Neural progenitor cell (in vitro differentiated cells): ENCODE measurements around the gene ABCC1. TPM values are rescaled to one million over a fixed set of nuclear protein-coding genes. Genes with fewer than 3 reads are reported as not detected.

Experiments used
- DNase-seq: peaks from one replicate; pipeline ENCODE4 v3.0.0-alpha.2; 2016; ENCODE audit warnings: low spot score
- H2AFZ ChIP-seq: fragments of 200-600 bp; sonication (generic); replicated peaks from 2 replicates; pipeline ENCODE4 v1.6.1; 2016; ENCODE audit warnings: antibody characterized with exemption
- H3F3A ChIP-seq: fragments of 200-600 bp; sonication (generic); 2 replicates; pipeline ENCODE4 v1.6.1; 2016; ENCODE audit warnings: antibody characterized with exemption, low read depth
- H3K27ac ChIP-seq: fragments of 200-600 bp; sonication (generic); 2 replicates; pipeline ENCODE4 v1.5.1; 2016; ENCODE audit warnings: mild to moderate bottlenecking
- H3K27me3 ChIP-seq: fragments of 200-600 bp; sonication (generic); 2 replicates; pipeline ENCODE4 v1.6.1; 2016; ENCODE audit warnings: mild to moderate bottlenecking, moderate library complexity
- H3K36me3 ChIP-seq: fragments of 200-600 bp; sonication (generic); 2 replicates; pipeline ENCODE4 v1.5.1; 2016
- H3K4me1 ChIP-seq: fragments of 200-600 bp; sonication (generic); 2 replicates; pipeline ENCODE4 v1.6.1; 2016; ENCODE audit warnings: mixed run types
- H3K4me2 ChIP-seq: fragments of 200-600 bp; sonication (generic); 2 replicates; pipeline ENCODE4 v1.6.1; 2016
- H3K4me3 ChIP-seq: fragments of 200-600 bp; sonication (generic); 2 replicates; pipeline ENCODE4 v1.5.1; 2016
- H3K79me2 ChIP-seq: fragments of 200-600 bp; sonication (generic); 2 replicates; pipeline ENCODE4 v1.6.1; 2016; ENCODE audit warnings: low read depth
- H3K9ac ChIP-seq: fragments of 200-600 bp; sonication (generic); 2 replicates; pipeline ENCODE4 v1.6.1; 2016
- H3K9me3 ChIP-seq: fragments of 200-600 bp; sonication (generic); 2 replicates; pipeline ENCODE4 v1.5.1; 2016; ENCODE audit warnings: low read depth
- H4K20me1 ChIP-seq: fragments of 200-600 bp; sonication (generic); 2 replicates; pipeline ENCODE4 v1.6.1; 2016; ENCODE audit warnings: low read depth
- H3K27ac Mint-ChIP-seq: 3 replicates; pipeline ENCODE4 v1.8.0; 2021; ENCODE audit warnings: mixed read lengths
- H3K27me3 Mint-ChIP-seq: 2 replicates; pipeline ENCODE4 v1.8.0; 2022; ENCODE audit warnings: low read depth, mild to moderate bottlenecking, inconsistent platforms, moderate library complexity, mixed read lengths; ENCODE audit not compliant: insufficient read depth
- H3K36me3 Mint-ChIP-seq: 3 replicates; pipeline ENCODE4 v1.8.0; 2021; ENCODE audit warnings: mixed read lengths
- H3K4me1 Mint-ChIP-seq: 3 replicates; pipeline ENCODE4 v1.8.0; 2021; ENCODE audit warnings: mixed read lengths
- H3K4me3 Mint-ChIP-seq: 3 replicates; pipeline ENCODE4 v1.8.0; 2021; ENCODE audit warnings: mild to moderate bottlenecking, moderate library complexity, mixed read lengths
- H3K9me3 Mint-ChIP-seq: 3 replicates; pipeline ENCODE4 v1.8.0; 2020; ENCODE audit warnings: mixed read lengths
- CTCF ChIP-seq: fragments of 200-600 bp; sonication (generic); IDR thresholded peaks from 2 replicates; pipeline ENCODE4 v1.5.1; 2017; ENCODE audit warnings: antibody characterized with exemption, mild to moderate bottlenecking
- EZH2 ChIP-seq: fragments of 200-600 bp; sonication (generic); IDR thresholded peaks from 2 replicates; pipeline ENCODE4 v1.6.1; 2017; ENCODE audit warnings: antibody characterized with exemption, mild to moderate bottlenecking, moderate library complexity
- EZH2phosphoT487 ChIP-seq: fragments of 200-600 bp; sonication (generic); IDR thresholded peaks from 2 replicates; pipeline ENCODE4 v1.6.1; 2017; ENCODE audit warnings: antibody characterized with exemption
- total RNA-seq: library from RNA; depleted of rRNA; stranded (reverse); fragments of >200 nt; gene quantifications from 2 replicates; pipeline ENCODE4 v1.2.3, GENCODE V29; 2015; ENCODE audit warnings: low replicate concordance

ABCC1 gene
- total RNA-seq, 1 donor from 2014 or later, result 17.5 TPM

DNA sequence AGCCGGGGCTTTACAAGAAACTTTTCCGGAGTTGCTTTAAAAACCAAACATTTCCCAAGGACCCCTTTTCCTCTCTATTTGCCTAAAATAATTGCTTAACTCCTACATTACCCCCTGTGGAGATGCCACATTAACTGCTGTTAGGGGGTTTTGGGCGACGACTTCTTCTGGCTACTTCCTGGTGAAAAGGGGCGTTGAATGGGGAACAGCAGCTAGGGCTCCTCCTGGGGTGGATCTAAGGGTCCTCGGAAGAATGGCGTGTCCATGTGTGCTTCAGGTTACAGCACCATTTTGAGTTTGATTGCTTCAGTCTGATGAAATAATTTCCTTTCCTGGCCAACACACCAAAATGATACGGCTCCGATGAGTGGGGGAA lies 22.0 kb downstream of the ABCC1 start:
- Histone ChIP-seq H3K4me3 (no peak overlapping the region), H3K9ac (no peak overlapping the region), H4K20me1 (peaks cover 33% of the 10 kb centered on the region)

GRCh38 chr16:15972046-15972868 lies 22.8 kb downstream of the ABCC1 start:
- H3K9ac ChIP-seq, result no peak overlapping the region
- Mint-ChIP-seq H3K4me1 (no peaks in the 10 kb centered on the region), H3K4me3 (no peak overlapping the region), H3K9me3 (peaks cover 20% of the 10 kb centered on the region), H3K27me3 (no peaks in the 10 kb centered on the region), H3K27ac (no peak overlapping the region), H3K36me3 (peaks cover 13% of the 10 kb centered on the region)
- H3K27ac ChIP-seq, result no peak overlapping the region
- peaks cover 7% of the 10 kb centered on the region for H3F3A ChIP-seq
- peaks cover 7% of the 10 kb centered on the region for H3K4me1 ChIP-seq
- H3K9me3 ChIP-seq, result no peaks in the 10 kb centered on the region
- no peaks in the 10 kb centered on the region for H3K36me3 ChIP-seq
- no peak overlapping the region for H3K4me3 ChIP-seq
- H2AFZ ChIP-seq, result no peak overlapping the region
- H3K79me2 ChIP-seq, result peaks cover 69% of the 10 kb centered on the region
- H4K20me1 ChIP-seq, result peaks cover 25% of the 10 kb centered on the region
- no peaks in the 10 kb centered on the region for H3K27me3 ChIP-seq
- H3K4me2 ChIP-seq, result no peak overlapping the region
- no peak for DNase-seq
- TF ChIP-seq CTCF, result no peak
- TF ChIP-seq EZH2, result no peak
- TF ChIP-seq EZH2phosphoT487, result no peak

More for the DNA sequence above, 22.0 kb downstream of the ABCC1 start:
- H3K27me3 Mint-ChIP-seq, result no peaks in the 10 kb centered on the region
- no peak for DNase-seq
- no peaks in the 10 kb centered on the region for H3K27me3 ChIP-seq
- no peak overlapping the region for H3K4me2 ChIP-seq
- no peaks in the 10 kb centered on the region for H3K36me3 ChIP-seq
- peaks cover 20% of the 10 kb centered on the region for H3K9me3 Mint-ChIP-seq
- no peak overlapping the region for H3K4me3 Mint-ChIP-seq
- TF ChIP-seq CTCF, result no peak
- no peak for TF ChIP-seq EZH2phosphoT487
- no peak for TF ChIP-seq EZH2
- peaks cover 6% of the 10 kb centered on the region for H3K4me1 ChIP-seq
- no peak overlapping the region for H3K27ac ChIP-seq
- peaks cover 7% of the 10 kb centered on the region for H3F3A ChIP-seq
- H3K4me1 Mint-ChIP-seq, result no peaks in the 10 kb centered on the region
- peaks cover 13% of the 10 kb centered on the region for H3K36me3 Mint-ChIP-seq
- no peak overlapping the region for H2AFZ ChIP-seq
- H3K27ac Mint-ChIP-seq, result no peak overlapping the region
- peaks cover 70% of the 10 kb centered on the region for H3K79me2 ChIP-seq
- no peaks in the 10 kb centered on the region for H3K9me3 ChIP-seq

DNA sequence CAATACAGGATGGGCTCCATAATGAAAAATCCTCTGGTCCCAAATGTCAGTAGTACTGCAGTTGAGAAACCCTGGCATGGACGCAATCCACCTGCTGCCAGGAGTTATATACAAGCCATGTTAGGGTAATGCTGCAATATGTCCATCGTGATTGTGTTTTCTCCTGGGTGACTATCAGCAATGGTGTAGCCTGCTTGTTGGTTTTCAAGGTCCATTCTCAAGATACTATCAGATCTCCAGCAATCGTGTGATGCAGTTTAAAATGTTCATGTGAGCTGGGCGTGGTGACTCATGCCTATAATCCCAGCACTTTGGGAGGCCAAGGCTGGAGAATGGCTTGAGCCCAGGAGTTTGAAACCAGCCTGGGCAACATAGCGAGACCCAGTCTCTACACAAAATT lies 24.0 kb downstream of the ABCC1 start:
- H3K4me3 ChIP-seq, result no peak overlapping the region
- H3K4me3 Mint-ChIP-seq, result no peak overlapping the region
- peaks cover 18% of the 10 kb centered on the region for H3K36me3 Mint-ChIP-seq

More for the DNA sequence above, 24.0 kb downstream of the ABCC1 start:
- peaks cover 77% of the 10 kb centered on the region for H3K79me2 ChIP-seq
- peaks cover 24% of the 10 kb centered on the region for H4K20me1 ChIP-seq
- H3F3A ChIP-seq, result peaks cover 7% of the 10 kb centered on the region
- no peaks in the 10 kb centered on the region for H3K9me3 ChIP-seq
- H3K27ac ChIP-seq, result no peak overlapping the region
- H3K4me1 ChIP-seq, result peaks cover 7% of the 10 kb centered on the region
- no peak overlapping the region for H3K9ac ChIP-seq
- no peak overlapping the region for H3K27ac Mint-ChIP-seq
- TF ChIP-seq CTCF (no peak), EZH2 (no peak), EZH2phosphoT487 (no peak)
- H3K27me3 Mint-ChIP-seq, result no peaks in the 10 kb centered on the region
- no peak for DNase-seq
- no peak overlapping the region for H3K4me2 ChIP-seq
- H3K27me3 ChIP-seq, result no peaks in the 10 kb centered on the region
- H3K4me1 Mint-ChIP-seq, result no peaks in the 10 kb centered on the region
- H3K36me3 ChIP-seq, result no peaks in the 10 kb centered on the region
- H3K9me3 Mint-ChIP-seq, result peaks cover 30% of the 10 kb centered on the region
- H2AFZ ChIP-seq, result no peak overlapping the region
